Activated CD8-positive, alpha-beta memory T cell treated with anti-CD3 and anti-CD28 coated beads, Interleukin-2, amount 10 ng/mL, durations not matched to agents 7 days and 5 days (primary cell): ENCODE results near the gene ZNF138. TPM values are rescaled to one million over a fixed set of nuclear protein-coding genes. Genes with fewer than 3 reads are reported as not detected.
A peak's percentile ranks its signal among the peaks of the same experiment; 100 is the strongest.
"Not testable (repeated sequence)": the region's sequence is repeated elsewhere in the genome, so short reads cannot be mapped to it uniquely, and the experiment has no call there.

ENCODE experiments used
- ATAC-seq: fragments of 150-1000 bp; cut with Tn5 transposase; one replicate; pipeline ENCODE4 v1.10.0; 2021; ENCODE audit warnings: moderate library complexity
- CTCF ChIA-PET: fragments of 350-600 bp; sonication (Branson Sonifier 250); formaldehyde crosslinking; loops from one replicate; lab custom pipeline; 2021; ENCODE audit warnings: antibody characterized with exemption; lab: Charles Lee
- DNase-seq: peaks from one replicate; pipeline ENCODE4 v3.0.0-alpha.2; 2020
- H3K27ac Mint-ChIP-seq: one replicate; pipeline ENCODE4 v1.8.0; 2021; ENCODE audit warnings: mild to moderate bottlenecking, mixed read lengths
- H3K27me3 Mint-ChIP-seq: one replicate; pipeline ENCODE4 v1.8.0; 2021; ENCODE audit warnings: mixed read lengths
- H3K36me3 Mint-ChIP-seq: one replicate; pipeline ENCODE4 v1.8.0; 2021; ENCODE audit warnings: mild to moderate bottlenecking, mixed read lengths
- H3K4me1 Mint-ChIP-seq: one replicate; pipeline ENCODE4 v1.8.0; 2021; ENCODE audit warnings: mixed read lengths
- H3K4me3 Mint-ChIP-seq: one replicate; pipeline ENCODE4 v1.8.0; 2021; ENCODE audit warnings: mild to moderate bottlenecking, moderate library complexity, mixed read lengths
- H3K9me3 Mint-ChIP-seq: one replicate; pipeline ENCODE4 v1.8.0; 2022; ENCODE audit warnings: low read depth, mixed read lengths
- total RNA-seq, 2 experiments: library from RNA; stranded (reverse); gene quantifications; one replicate each; pipeline ENCODE4 v1.2.3, GENCODE V29; 2021

ZNF138 gene
- total RNA-seq, 2 experiments from 2014 or later = 6.9 to 11.0 TPM

GRCh38 chr7:64795176-64795575, 948 bp downstream of the ZNF138 start:
- CTCF ChIA-PET = interaction anchor here (1.2 kb wide), 1 partner anchor 488 kb away, joined by 4 read pairs; no protein-coding TSS in a partner anchor
- ATAC-seq (no peak), DNase-seq (no peak)
- Mint-ChIP-seq H3K27me3 (no peaks in the 10 kb centered on the region), H3K9me3 (peaks cover 2% of the 10 kb centered on the region), H3K27ac (peak overlapping the region; percentile 100), H3K4me3 (peak overlapping the region; percentile 99), H3K4me1 (peaks cover 26% of the 10 kb centered on the region), H3K36me3 (peaks cover 40% of the 10 kb centered on the region)

GRCh38 chr7:64799169-64799568, 4.9 kb downstream of the ZNF138 start:
- H3K27me3 Mint-ChIP-seq = not testable (repeated sequence)

GRCh38 chr7:64802699-64803098, 8.5 kb downstream of the ZNF138 start:
- no peak overlapping the region for H3K27ac Mint-ChIP-seq
- H3K4me3 Mint-ChIP-seq = no peak overlapping the region
- ATAC-seq = no peak
- H3K4me1 Mint-ChIP-seq = peaks cover 8% of the 10 kb centered on the region
- no peaks in the 10 kb centered on the region for H3K27me3 Mint-ChIP-seq
- peaks cover 80% of the 10 kb centered on the region for H3K36me3 Mint-ChIP-seq
- CTCF ChIA-PET = no interaction called here
- peaks cover 11% of the 10 kb centered on the region for H3K9me3 Mint-ChIP-seq
- DNase-seq = no peak

More at GRCh38 chr7:64799169-64799568, 4.9 kb downstream of the ZNF138 start:
- CTCF ChIA-PET, H3K27ac Mint-ChIP-seq, DNase-seq, ATAC-seq, H3K9me3 Mint-ChIP-seq, H3K4me3 Mint-ChIP-seq: not testable (repeated sequence)
- peaks cover 24% of the 10 kb centered on the region for H3K4me1 Mint-ChIP-seq
- H3K36me3 Mint-ChIP-seq = peaks cover 75% of the 10 kb centered on the region

- no peaks in the 10 kb centered on the region for H3K27me3 Mint-ChIP-seq
- DNase-seq (no peak), ATAC-seq (no peak)
- peaks cover 13% of the 10 kb centered on the region for H3K9me3 Mint-ChIP-seq
- no peak overlapping the region for H3K4me3 Mint-ChIP-seq
- H3K4me1 Mint-ChIP-seq = peaks cover 6% of the 10 kb centered on the region
- peaks cover 55% of the 10 kb centered on the region for H3K36me3 Mint-ChIP-seq
- CTCF ChIA-PET = interaction anchor here (0.6 kb wide), 1 partner anchor 12 kb away, joined by 3 read pairs; no protein-coding TSS in a partner anchor
- H3K27ac Mint-ChIP-seq = no peak overlapping the region
Observed at GRCh38 chr7:64807731-64808365, 13.6 kb downstream of the ZNF138 start.

- no peak for DNase-seq
- no peak for ATAC-seq
- H3K36me3 Mint-ChIP-seq = peaks cover 55% of the 10 kb centered on the region
- CTCF ChIA-PET = no interaction called here
- no peak overlapping the region for H3K27ac Mint-ChIP-seq
- H3K4me3 Mint-ChIP-seq = no peak overlapping the region
- peaks cover 6% of the 10 kb centered on the region for H3K4me1 Mint-ChIP-seq
- H3K27me3 Mint-ChIP-seq = no peaks in the 10 kb centered on the region
- peaks cover 16% of the 10 kb centered on the region for H3K9me3 Mint-ChIP-seq
Observed at GRCh38 chr7:64811767-64812166, 17.5 kb downstream of the ZNF138 start.

GRCh38 chr7:64830926-64831325, 36.7 kb downstream of the ZNF138 start:
- H3K36me3 Mint-ChIP-seq = peaks cover 52% of the 10 kb centered on the region
- H3K27ac Mint-ChIP-seq = no peak overlapping the region
- CTCF ChIA-PET = no interaction called here
- no peaks in the 10 kb centered on the region for H3K27me3 Mint-ChIP-seq
- H3K4me1 Mint-ChIP-seq = no peaks in the 10 kb centered on the region
- ATAC-seq (no peak), DNase-seq (no peak)
- H3K4me3 Mint-ChIP-seq = no peak overlapping the region
- peaks cover 22% of the 10 kb centered on the region for H3K9me3 Mint-ChIP-seq

GRCh38 chr7:64832136-64832535, 37.9 kb downstream of the ZNF138 start:
- Mint-ChIP-seq H3K4me3 (no peak overlapping the region), H3K4me1 (no peaks in the 10 kb centered on the region), H3K9me3 (peaks cover 22% of the 10 kb centered on the region), H3K27me3 (no peaks in the 10 kb centered on the region), H3K27ac (no peak overlapping the region), H3K36me3 (peaks cover 52% of the 10 kb centered on the region)
- DNase-seq (no peak), ATAC-seq (no peak)
- CTCF ChIA-PET = no interaction called here

- H3K27me3 Mint-ChIP-seq = no peaks in the 10 kb centered on the region
- peaks cover 41% of the 10 kb centered on the region for H3K36me3 Mint-ChIP-seq
- no peaks in the 10 kb centered on the region for H3K4me1 Mint-ChIP-seq
- H3K9me3 Mint-ChIP-seq = peaks cover 33% of the 10 kb centered on the region
- CTCF ChIA-PET = no interaction called here
- DNase-seq = no peak
- ATAC-seq = no peak
- no peak overlapping the region for H3K27ac Mint-ChIP-seq
- no peak overlapping the region for H3K4me3 Mint-ChIP-seq
Observed at GRCh38 chr7:64834989-64835388, 40.8 kb downstream of the ZNF138 start.

- ATAC-seq = not testable (repeated sequence)
- Mint-ChIP-seq H3K36me3 (peaks cover 33% of the 10 kb centered on the region), H3K9me3 (peaks cover 33% of the 10 kb centered on the region)
Observed at GRCh38 chr7:64835856-64836255, 41.6 kb downstream of the ZNF138 start.

GRCh38 chr7:64838051-64838450, 43.8 kb downstream of the ZNF138 start:
- H3K4me3 Mint-ChIP-seq, DNase-seq, ATAC-seq, CTCF ChIA-PET, H3K27me3 Mint-ChIP-seq, H3K27ac Mint-ChIP-seq, H3K4me1 Mint-ChIP-seq: not testable (repeated sequence)
- H3K9me3 Mint-ChIP-seq = peaks cover 22% of the 10 kb centered on the region
- H3K36me3 Mint-ChIP-seq = peaks cover 12% of the 10 kb centered on the region

More at GRCh38 chr7:64835856-64836255, 41.6 kb downstream of the ZNF138 start:
- H3K27me3 Mint-ChIP-seq, H3K27ac Mint-ChIP-seq, H3K4me1 Mint-ChIP-seq, H3K4me3 Mint-ChIP-seq, CTCF ChIA-PET, DNase-seq: not testable (repeated sequence)

- Mint-ChIP-seq H3K4me3 (no peak overlapping the region), H3K27ac (no peak overlapping the region), H3K4me1 (no peaks in the 10 kb centered on the region), H3K36me3 (peaks cover 12% of the 10 kb centered on the region), H3K9me3 (peaks cover 22% of the 10 kb centered on the region), H3K27me3 (no peaks in the 10 kb centered on the region)
- CTCF ChIA-PET = no interaction called here
- ATAC-seq = no peak
- DNase-seq = no peak
Observed at GRCh38 chr7:64838691-64839090, 44.5 kb downstream of the ZNF138 start.

- Mint-ChIP-seq H3K36me3 (peaks cover 7% of the 10 kb centered on the region), H3K4me3 (no peak overlapping the region), H3K27me3 (no peaks in the 10 kb centered on the region)
Observed at GRCh38 chr7:64839910-64840309, 45.7 kb downstream of the ZNF138 start.

GRCh38 chr7:64849250-64849923, 55.2 kb downstream of the ZNF138 start:
- Mint-ChIP-seq H3K27ac (no peak overlapping the region), H3K9me3 (no peaks in the 10 kb centered on the region), H3K36me3 (peaks cover 1% of the 10 kb centered on the region), H3K4me3 (no peak overlapping the region), H3K4me1 (no peaks in the 10 kb centered on the region), H3K27me3 (no peaks in the 10 kb centered on the region)
- DNase-seq (no peak), ATAC-seq (no peak)
- CTCF ChIA-PET = no interaction called here

More at GRCh38 chr7:64839910-64840309, 45.7 kb downstream of the ZNF138 start:
- H3K9me3 Mint-ChIP-seq = peaks cover 17% of the 10 kb centered on the region
- ATAC-seq (no peak), DNase-seq (no peak)
- no peaks in the 10 kb centered on the region for H3K4me1 Mint-ChIP-seq
- H3K27ac Mint-ChIP-seq = no peak overlapping the region
- CTCF ChIA-PET = no interaction called here
